Renal pelvis (tissue), 4 donors: ENCODE measurements around the gene PRDM15. TPM values are rescaled to one million over a fixed set of nuclear protein-coding genes. Genes with fewer than 3 reads are reported as not detected.

Experiments
- DNase-seq: peaks from one replicate; pipeline ENCODE4 v3.0.0-alpha.2; 2013
- polyA plus RNA-seq, 3 donors: library from polyadenylated mRNA; unstranded; fragments of 120-200 nt; gene quantifications; one replicate each; pipeline ENCODE4 v1.2.1, GENCODE V29; 2013; ENCODE audit not compliant: insufficient read length in 3 of 3

The PRDM15 gene
- polyA plus RNA-seq, 3 donors = 6.8 to 8.1 (median 7.8) TPM

DNA sequence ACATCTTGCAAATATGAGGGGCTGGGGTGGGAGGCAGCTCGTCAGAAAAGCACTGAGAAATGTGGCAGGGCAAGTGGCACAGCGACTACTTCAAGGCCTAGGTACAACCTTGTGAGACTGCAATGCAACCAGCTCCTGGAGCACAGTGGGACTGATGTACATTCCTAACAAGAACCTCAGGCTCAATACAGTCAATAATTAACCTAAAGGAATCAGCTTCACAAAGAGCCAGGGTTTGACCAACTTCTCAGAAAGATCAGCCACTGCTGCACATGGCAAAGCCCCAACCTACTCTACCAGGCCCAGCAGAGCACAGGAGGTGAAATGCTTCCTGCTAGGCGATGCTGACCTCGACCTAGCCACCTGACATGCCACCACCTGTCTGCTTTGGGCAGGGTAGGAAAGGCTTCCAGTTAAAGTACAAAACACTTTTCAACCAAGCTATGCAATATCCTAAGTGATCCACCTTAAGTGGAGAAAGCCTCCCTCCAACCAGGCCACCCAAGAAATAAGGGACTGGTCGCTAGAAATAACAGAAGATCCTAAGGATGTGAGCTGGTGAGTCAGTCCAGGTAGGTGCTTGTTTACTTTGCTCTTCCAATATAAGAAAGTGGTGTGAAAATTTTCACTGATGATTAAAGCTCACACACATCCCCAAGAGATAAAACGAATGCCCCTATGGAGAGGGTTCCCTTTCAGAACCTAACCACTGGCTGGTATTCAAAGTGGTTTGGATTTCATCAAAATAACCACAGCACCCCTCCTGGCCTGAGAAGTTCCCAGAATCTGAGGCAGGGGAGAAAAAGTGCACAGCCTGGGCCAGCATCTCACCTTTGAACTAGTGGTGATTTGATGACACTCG is 114.4 kb downstream of the PRDM15 start:
- no peak for DNase-seq

GRCh38 chr21:41763996-41764395 is 115.1 kb downstream of the PRDM15 start:
- no peak for DNase-seq

GRCh38 chr21:41763398-41763931 is 115.7 kb downstream of the PRDM15 start:
- no peak for DNase-seq

- no peak for DNase-seq
These were observed 116.4 kb downstream of the PRDM15 start for GRCh38 chr21:41762753-41763152.

GRCh38 chr21:41761934-41762635 is 117.1 kb downstream of the PRDM15 start:
- no peak for DNase-seq

DNA sequence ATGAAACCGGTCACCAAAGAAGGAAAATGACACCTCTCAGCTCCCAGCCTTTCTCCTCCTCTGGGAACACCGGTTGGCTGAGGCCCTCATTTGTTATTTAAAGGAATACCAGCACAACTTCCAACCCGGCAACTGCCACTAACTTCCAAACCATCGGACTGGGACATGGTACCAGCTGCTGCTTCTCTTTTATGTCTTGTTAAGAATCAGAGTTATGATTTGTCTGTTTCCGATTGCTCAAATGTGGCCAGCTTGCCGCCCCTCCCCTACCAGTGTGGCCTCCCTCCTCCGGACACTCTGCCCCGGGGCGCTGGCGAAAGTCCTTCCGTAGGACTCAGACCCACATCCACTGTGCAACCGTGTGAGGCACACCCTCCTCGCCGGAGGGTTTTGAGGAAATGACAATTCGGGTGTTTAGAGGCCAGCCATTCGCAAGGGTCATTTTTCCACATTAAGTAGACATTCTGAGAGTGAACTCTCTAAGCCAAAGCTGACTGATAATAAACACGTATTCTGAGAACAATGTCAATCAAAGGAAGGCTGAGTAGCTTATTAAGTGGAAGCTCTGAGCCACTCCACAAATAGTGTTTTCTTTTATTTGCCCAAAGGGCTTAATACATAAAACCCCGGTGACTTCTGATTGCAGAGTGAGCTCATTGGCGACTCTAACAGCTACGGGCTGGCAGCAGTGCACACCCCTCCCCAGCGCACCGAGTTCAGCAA is 117.8 kb downstream of the PRDM15 start:
- no peak for DNase-seq

DNA sequence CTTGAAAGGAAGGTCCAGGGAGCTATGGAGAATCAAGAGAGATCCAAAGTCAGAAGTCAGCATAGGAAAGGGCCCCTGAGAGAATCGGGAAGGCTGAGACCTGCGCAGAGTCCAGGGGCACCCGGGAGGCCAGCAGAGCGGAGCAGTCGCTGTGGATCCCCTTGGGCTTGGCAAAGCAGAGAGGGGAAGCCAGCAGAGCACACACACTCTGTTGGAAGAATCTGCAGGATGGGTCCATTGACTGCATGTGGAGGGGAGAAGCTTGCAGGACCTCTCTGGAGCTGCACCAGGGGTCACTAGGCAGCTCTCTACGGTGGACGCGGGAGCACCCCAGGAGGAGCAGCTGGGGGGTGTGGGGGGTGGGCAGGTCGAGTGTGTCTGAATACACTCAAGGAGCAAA is 118.7 kb downstream of the PRDM15 start:
- no peak for DNase-seq

GRCh38 chr21:41759926-41760325 is 119.2 kb downstream of the PRDM15 start:
- no peak for DNase-seq

DNA sequence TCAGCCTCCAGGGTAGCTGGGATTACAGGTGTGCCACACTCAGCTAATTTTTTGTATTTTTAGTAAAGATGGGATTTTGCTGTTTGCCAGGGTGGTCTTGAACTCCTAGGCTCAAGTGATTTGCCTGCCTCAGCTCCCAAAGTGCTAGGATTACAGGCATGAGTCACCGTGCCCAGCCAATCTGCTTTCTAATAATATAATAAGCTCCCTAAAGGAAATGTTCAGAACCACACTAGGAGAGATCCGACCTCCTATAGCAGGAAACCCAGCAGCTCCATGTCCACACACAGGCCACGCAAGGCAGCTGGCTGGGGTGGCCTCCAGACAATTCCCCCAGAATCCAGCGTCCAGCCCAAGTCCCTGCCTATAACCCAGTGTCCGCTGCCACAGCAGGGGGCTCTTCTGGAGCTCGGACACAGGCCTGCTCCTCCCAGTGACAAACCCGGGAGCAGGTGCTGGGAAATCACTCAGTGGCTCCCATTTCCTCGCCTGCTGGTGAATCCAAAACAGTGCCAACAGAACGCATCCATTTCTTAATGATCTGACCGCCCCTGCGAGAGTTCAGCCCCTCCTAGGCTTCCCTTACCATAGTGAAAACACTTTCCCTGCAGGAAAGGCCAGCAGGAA is 119.8 kb downstream of the PRDM15 start:
- no peak for DNase-seq

- DNase-seq = no peak
These were observed 120.6 kb downstream of the PRDM15 start for GRCh38 chr21:41758550-41758949.

- DNase-seq = no peak
These were observed 123.0 kb downstream of the PRDM15 start for GRCh38 chr21:41755934-41756773.

- no peak for DNase-seq
These were observed 123.7 kb downstream of the PRDM15 start for GRCh38 chr21:41755258-41755933.

GRCh38 chr21:41754479-41754891 is 124.7 kb downstream of the PRDM15 start:
- no peak for DNase-seq

- DNase-seq = no peak
These were observed 125.9 kb downstream of the PRDM15 start for GRCh38 chr21:41753006-41753898.

DNA sequence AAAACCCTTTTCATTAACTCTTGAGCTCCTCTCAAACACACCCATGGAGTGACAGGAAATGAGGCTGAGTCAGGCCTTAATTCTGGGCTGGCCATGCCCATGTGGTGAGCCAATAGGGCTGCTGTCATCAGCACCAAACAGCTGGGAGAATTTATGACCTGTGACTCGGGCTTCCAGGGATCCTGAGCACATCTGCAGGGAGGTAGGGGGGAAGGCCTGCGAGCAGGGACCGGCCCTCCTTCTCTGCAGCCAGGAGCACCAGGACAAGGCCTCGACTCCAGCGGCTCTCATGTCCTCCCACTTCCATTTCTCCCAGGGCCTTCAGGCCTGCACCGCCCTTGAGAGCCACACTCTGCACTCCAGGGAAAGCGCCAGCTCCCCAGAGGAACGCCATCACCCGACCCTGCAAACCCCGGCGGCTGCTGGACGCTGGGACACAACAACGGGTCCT is 126.9 kb downstream of the PRDM15 start:
- DNase-seq = no peak

- no peak for DNase-seq
These were observed 127.5 kb downstream of the PRDM15 start for GRCh38 chr21:41751611-41752011.

DNA sequence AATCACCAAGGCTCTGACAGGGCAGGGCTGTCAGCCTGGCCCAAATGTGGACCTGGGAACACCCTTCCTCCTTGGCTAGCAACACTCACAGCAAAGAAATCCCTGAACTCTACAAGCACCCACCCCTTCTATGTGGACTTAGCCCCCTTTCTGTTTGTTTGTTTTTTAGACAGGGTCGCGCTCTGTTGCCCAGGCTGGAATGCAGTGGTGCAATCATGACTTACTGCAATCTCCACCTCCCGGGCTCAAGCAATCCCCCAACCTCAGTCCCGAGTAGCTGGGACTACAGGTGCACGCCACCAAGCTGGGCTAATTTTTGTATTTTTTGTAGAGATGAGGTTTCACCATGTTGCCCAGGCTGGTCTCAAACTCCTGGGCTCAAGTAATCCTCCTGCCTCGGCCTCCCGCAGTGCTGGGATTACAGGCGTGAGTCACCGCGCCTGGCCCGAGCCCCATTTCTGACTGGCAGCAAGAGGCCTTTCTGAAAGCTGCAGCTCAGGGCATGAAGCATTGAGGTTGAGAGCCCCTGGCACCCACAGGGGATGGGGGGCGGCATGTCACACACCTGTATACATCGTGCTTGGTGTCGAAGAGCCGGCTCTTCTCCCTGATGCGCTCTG is 128.5 kb downstream of the PRDM15 start:
- no peak for DNase-seq

GRCh38 chr21:41750051-41750450 is 129.1 kb downstream of the PRDM15 start:
- no peak for DNase-seq

GRCh38 chr21:41749286-41749685 is 129.9 kb downstream of the PRDM15 start:
- no peak for DNase-seq
